8988T (cell line): ENCODE results near the gene DGKA.
"Not testable (repeated sequence)": the region's sequence is repeated elsewhere in the genome, so short reads cannot be mapped to it uniquely, and the experiment has no call there.

Experiments
- DNase-seq: peaks from one replicate; pipeline ENCODE4 v3.0.0; 2011

Gene DGKA

DNA sequence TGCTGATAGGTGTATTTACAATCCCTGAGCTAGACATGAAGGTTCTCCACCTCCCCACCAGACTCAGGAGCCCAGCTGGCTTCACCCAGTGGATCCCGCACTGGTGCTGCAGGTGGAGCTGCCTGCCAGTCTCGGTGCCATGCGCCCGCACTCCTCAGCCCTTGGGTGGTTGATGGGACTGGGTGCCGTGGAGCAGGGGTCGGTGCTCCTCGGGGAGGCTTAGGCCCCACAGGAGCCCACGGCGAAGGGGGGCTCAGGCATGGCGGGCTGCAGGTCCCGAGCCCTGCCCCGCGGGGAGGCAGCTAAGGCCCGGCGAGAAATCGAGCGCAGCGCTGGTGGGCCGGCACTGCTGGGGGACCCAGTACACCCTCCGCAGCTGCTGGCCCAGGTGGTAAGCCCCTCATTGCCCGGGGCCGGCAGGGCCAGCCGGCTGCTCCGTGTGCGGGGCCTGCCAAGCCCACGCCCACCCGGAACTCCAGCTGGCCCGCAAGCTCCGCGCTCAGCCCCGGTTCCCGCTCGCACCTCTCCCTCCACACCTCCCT is 69.1 kb downstream of the DGKA start:
- DNase-seq, result not testable (repeated sequence)

DNA sequence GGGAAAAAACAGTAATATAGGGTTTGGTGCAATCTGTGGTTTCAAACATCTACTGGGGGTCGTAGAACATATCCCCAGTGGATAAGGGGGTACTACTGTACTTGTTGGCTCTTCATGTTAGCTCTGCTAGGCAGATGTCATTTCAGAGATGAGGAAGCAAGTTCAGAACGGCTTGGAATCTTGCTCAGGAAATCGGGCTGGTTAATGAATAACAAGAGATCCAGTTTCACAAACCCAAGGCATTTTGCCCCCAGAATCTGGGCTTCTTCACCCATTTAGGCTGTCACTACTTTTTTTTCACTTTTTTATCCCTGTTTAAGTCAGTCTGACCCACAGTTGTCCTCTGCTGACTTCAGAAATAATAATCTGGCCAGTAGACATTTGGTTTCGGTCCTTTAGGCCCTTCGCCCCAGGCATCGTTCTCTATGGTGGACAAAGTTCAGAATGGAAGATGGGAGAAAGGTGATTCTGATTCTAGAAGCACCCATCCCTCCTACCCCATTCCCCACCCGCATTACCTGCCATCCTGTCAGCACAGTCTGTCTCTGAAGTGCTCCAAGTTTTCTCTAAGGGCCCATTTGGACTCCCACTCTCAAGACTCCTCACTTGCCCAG is 70.6 kb downstream of the DGKA start:
- DNase-seq, result no peak

DNA sequence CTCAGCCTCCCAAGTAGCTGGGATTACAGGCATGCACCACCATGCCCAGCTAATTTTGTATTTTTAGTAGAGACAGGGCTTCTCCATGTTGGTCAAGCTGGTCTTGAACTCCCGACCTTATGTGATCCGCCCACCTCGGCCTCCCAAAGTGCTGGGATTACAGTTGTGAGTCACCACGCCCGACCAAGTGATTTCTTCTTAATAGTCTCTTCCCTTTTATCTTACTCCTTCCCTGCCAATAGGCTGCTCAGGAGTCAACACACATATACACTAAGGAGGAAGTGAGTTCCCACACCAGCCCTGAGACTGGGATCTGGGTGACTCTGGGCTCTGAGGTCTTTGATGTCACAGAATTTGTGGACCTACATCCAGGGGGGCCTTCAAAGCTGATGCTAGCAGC is 72.4 kb downstream of the DGKA start:
- not testable (repeated sequence) for DNase-seq
